HG03095 (cell line): ENCODE data around the gene HLA-B.
"Not testable (repeated sequence)": the region's sequence is repeated elsewhere in the genome, so short reads cannot be mapped to it uniquely, and the experiment has no call there.

Experiments used
- ATAC-seq: cut with Tn5 transposase; IDR thresholded peaks from one replicate; pipeline ENCODE4 v1.9.1; 2021; ENCODE audit warnings: moderate library complexity; ENCODE audit not compliant: unreplicated experiment

HLA-B gene

GRCh38 chr6:31385041-31385440, 28.1 kb upstream of the HLA-B start:
- ATAC-seq, result no peak

DNA sequence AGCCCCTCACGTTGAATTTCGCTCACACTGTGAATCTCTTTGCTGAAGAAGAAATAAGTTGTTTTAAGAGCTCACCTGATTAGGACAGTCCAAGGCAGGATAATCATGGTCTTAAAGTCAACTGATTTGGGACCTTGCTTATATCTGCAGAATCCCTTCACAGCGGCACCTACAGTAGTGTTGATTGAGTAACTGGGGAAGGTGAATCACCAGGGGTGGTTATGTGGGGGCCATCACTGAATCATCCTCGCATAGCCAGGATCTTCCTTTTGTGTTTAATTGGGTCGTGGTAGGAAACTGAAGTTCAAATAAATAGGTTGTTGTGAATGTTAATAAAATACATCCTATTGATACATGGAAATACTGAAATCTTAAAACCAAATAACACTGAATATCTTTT, 26.2 kb upstream of the HLA-B start:
- no peak for ATAC-seq

- ATAC-seq, result no peak
Measured at GRCh38 chr6:31381666-31382065, 24.7 kb upstream of the HLA-B start.

GRCh38 chr6:31379850-31380249, 22.9 kb upstream of the HLA-B start:
- ATAC-seq, result no peak

DNA sequence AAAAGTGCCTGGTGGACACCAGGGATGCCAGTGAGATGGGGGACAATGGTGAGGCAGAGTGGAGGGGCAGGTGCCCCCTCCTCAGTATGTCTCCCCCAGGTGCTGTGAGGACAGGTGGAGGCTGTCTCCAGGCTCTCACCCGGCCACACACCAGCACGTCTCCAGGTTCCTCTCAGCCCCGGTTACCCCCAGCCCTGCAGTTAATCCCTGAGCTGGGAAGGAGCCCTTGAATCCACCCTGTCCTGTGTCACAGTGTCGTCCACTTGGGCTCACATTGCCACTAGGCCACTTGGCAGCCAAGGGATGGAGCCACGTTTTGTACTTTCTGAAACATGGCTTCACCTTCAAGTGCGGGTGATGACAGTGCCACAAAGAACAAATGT, 21.7 kb upstream of the HLA-B start:
- ATAC-seq, result no peak

- no peak for ATAC-seq
Measured at GRCh38 chr6:31378062-31378720, 21.2 kb upstream of the HLA-B start.

GRCh38 chr6:31377029-31377428, 20.1 kb upstream of the HLA-B start:
- no peak for ATAC-seq

- ATAC-seq, result no peak
Measured at GRCh38 chr6:31375699-31376098, 18.7 kb upstream of the HLA-B start.

DNA sequence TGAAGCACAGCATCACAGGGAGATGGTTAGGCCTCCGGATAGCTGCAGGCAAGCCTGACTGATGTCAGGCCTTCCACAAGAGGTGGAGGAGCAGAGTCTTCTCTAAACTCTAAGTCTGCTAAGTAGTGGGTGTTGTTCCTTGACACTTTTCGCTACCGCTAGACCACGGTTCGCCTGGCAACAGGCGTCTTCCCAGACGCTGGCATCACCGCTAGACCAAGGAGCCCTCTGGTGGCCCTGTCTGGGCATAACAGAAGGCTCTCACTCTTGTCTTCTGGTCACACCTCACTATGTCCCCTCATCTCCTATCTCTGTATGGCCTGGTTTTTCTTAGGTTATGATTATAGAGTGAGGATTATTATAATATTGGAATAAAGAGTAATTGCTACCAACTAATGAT, 17.1 kb upstream of the HLA-B start:
- not testable (repeated sequence) for ATAC-seq

DNA sequence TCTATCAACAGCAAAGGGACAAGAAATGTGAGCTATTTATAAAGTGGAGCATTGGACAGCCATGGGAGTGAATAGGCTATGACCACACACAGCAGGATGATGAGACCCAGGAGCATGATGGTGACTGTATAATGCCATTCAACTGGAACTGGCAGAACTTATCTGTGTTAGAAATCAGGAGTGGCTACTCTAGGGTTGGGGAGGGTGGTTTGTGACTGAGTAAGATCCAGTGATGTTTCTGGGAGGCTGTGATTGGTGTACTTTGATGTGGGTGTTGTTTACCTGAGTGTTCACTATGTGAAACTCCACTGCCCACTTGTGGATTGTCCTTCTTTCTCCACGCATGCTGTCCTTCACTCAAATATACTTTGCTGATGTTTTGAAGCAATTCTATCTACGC, 11.5 kb upstream of the HLA-B start:
- no peak for ATAC-seq

- ATAC-seq, result no peak
Measured at GRCh38 chr6:31366693-31367470, 9.9 kb upstream of the HLA-B start.

DNA sequence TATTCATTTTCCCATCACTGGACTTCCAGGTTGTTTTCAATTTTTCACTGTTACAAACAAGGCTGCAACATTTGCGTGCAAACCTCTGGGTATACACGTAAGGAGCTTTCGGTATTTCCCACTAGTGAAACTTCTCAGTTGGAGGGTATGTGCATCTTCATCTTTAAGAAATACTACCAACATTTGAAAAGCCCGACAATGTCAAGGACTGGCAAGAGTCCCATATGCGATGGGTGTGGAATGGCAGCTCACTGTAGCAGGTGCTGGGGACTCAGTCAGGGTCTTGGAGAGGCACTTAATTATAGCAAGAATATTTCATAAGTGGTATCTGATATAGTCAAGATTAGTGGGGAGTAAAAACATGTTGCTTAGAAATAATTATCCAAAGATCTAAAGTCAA, 8.9 kb upstream of the HLA-B start:
- no peak for ATAC-seq

GRCh38 chr6:31363811-31364210, 6.8 kb upstream of the HLA-B start:
- ATAC-seq, result no peak

DNA sequence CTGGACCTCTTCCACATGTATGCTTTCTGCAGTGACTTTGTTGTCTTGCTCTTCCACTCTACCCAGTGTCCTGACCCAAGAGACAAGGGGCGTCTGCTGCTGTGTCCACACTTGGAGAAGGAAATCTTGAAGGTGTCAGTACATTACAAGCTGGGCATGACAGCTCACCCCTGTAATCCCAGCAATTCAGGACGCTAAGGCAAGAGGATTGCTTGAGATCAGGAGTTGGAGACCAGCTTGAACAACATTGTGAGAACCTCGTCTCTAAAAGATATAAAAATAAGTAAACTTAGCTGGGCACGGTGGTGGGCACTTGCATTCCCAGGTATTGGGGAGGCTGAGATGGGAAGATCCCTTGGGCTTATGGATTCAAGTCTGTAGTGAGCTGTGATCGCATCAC, 5.8 kb upstream of the HLA-B start:
- no peak for ATAC-seq

DNA sequence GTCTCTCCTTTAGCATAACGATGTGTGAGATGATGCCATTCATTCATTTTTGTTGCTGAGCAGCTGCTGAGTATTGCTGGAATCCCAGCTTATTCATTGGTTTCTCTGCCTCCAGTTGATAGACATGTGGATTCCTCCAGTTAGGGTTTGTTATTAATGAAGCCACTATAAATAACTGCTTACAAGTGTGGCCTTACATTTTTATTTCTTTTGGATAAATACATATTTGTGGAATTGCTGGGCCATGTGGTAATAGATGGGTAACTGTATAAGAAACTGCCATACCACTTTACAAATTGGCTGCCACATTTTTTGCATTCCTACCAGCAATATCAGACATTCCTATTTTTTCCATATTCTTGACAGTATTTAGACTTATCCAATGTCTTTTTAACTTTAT, 2.6 kb upstream of the HLA-B start:
- no peak for ATAC-seq

DNA sequence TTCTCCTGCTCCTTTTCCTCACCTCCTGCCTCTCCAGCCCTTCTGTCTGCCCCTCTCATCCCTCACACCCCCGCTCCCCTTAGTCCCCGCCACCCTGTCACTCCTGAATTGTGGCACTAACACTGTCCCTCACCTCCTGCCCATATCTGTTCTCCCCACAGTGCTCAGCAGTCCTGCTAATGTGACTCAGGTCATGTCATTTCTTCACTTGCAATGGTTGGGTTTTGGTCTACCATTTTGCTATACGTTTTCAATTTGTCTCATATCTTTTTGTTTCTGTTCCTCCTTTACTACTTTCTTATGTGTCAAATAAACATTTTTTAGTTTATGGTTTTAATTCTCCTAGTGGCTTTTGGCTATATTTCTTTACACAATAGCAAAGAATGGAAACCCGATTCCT, 1.3 kb upstream of the HLA-B start:
- ATAC-seq, result no peak

- ATAC-seq, result no peak
Measured at GRCh38 chr6:31357886-31358285, 907 bp upstream of the HLA-B start.

- ATAC-seq, result no peak
Measured at GRCh38 chr6:31356216-31356945, 598 bp downstream of the HLA-B start.

DNA sequence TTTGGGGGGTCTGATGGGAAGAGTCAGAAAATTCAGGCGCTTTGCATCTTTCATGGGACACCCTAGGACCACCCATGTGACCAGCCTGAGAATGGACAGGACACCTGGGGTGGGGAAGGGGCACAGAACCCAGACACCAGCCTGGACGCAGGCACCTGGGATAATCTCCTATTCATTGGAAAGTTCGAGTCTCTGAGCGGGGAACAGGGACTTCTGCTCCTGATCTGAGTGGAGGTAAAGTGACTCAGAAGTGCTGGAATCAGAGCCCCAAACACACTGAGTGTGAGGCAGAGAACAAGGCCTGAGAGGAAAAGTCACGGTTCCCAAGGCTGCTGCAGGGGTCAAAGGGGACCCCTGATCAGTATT, 1.4 kb downstream of the HLA-B start:
- no peak for ATAC-seq

GRCh38 chr6:31354864-31355582, 2.0 kb downstream of the HLA-B start:
- ATAC-seq, result no peak

DNA sequence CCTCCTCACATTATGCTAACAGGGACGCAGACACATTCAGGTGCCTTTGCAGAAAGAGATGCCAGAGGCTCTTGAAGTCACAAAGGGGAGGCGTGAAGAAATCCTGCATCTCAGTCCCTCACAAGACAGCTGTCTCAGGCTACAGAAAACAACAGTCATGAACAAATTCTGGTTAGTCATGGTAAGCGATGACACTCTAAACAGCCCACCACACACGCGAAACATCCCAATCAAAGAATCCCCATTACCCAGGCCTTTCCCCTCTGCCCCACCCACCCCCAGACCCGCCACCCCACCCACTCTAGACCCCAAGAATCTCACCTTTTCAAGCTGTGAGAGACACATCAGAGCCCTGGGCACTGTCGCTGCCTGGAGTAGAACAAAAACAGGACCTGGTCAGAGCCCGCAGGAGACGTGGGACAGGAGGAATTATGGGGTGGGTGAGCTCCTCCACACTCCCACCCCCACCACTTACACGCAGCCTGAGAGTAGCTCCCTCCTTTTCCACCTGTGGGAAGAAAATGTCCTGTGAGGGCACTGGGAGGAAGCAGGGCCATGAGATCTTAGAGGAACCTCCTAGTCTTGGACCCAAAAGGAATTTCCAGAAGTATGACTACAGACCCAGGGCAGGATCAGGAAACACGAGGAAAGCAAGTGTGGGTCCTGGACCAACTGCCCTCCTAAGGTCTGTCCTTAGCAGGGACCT, 2.7 kb downstream of the HLA-B start:
- ATAC-seq, result no peak
